Iris pigment epithelial cell (primary cell): Measurements from ENCODE around the gene GRIN1.
"Not testable (repeated sequence)": the region's sequence is repeated elsewhere in the genome, so short reads cannot be mapped to it uniquely, and the experiment has no call there.

Source experiments
- DNase-seq: peaks from one replicate; pipeline ENCODE4 v3.0.0-alpha.2; 2011; ENCODE audit warnings: low read depth

Gene GRIN1

GRCh38 chr9:137128862-137129455 is 10.0 kb upstream of the GRIN1 start:
- DNase-seq: peak; percentile 32

- peak; percentile 94 for DNase-seq
Measured at GRCh38 chr9:137129456-137130175, 9.3 kb upstream of the GRIN1 start.

GRCh38 chr9:137130176-137130755 is 8.7 kb upstream of the GRIN1 start:
- DNase-seq: no peak

GRCh38 chr9:137134191-137134590 is 4.8 kb upstream of the GRIN1 start:
- DNase-seq: no peak

GRCh38 chr9:137135154-137135553 is 3.8 kb upstream of the GRIN1 start:
- DNase-seq: not testable (repeated sequence)

GRCh38 chr9:137136261-137136880 is 2.6 kb upstream of the GRIN1 start:
- no peak for DNase-seq

GRCh38 chr9:137136881-137137607 is 1.9 kb upstream of the GRIN1 start:
- no peak for DNase-seq

GRCh38 chr9:137138058-137138721 is 764 bp upstream of the GRIN1 start:
- DNase-seq: no peak

GRCh38 chr9:137139468-137140150 is 655 bp downstream of the GRIN1 start:
- DNase-seq: no peak

- no peak for DNase-seq
Measured at GRCh38 chr9:137140151-137141012, 1.4 kb downstream of the GRIN1 start.

GRCh38 chr9:137141050-137141810 is 2.3 kb downstream of the GRIN1 start:
- no peak for DNase-seq

GRCh38 chr9:137141976-137142936 is 3.3 kb downstream of the GRIN1 start:
- DNase-seq: no peak

GRCh38 chr9:137143459-137143858 is 4.5 kb downstream of the GRIN1 start:
- DNase-seq: no peak

GRCh38 chr9:137145731-137146526 is 7.0 kb downstream of the GRIN1 start:
- DNase-seq: no peak

GRCh38 chr9:137146527-137146918 is 7.6 kb downstream of the GRIN1 start:
- DNase-seq: no peak

- no peak for DNase-seq
Measured at GRCh38 chr9:137147091-137147792, 8.3 kb downstream of the GRIN1 start.

- no peak for DNase-seq
Measured at GRCh38 chr9:137147793-137148160, 8.8 kb downstream of the GRIN1 start.
